DMS153 (cell line): ENCODE results near the gene MRPS15.

Experiments used
- DNase-seq: peaks from one replicate; lab custom pipeline; 2025; lab: John Stamatoyannopoulos, UW

The MRPS15 gene

DNA sequence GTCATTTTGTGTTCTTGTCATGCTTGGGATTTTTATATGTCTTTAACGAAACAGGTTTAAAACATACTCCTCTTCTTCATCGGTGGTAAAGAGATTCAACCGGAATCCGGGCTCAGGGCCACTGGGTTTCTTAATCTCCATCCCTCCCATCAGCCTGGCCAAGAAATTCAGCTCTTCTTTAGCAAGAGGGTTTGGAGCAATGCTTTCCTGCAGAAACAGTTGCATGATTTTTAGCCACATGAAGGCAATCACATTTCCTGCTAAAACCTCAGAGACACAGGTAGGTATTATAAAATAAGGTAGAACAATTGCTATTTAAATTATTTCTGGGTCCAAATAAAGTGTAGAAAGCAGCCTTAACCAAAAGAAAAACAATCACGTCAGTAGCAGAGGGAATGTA is 43.8 kb downstream of the MRPS15 start:
- no peak for DNase-seq

DNA sequence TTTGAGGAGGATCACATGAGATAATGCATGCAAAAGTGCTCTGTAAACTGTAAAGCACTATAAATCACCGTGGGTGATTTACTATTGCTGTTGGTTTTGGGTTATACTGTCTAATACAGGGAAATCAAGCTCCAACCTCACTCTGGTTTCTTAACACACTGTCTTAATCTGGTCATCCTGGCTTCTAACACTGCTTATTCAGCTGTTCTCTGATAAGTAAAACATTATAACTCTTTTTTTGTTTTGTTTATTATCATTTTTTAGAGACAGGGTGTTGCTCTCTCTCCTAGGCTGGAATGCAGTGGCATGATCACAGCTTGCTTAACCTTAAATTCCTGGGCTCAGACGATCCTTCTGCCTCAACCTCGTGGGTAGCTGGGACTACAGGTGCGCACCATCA is 44.6 kb downstream of the MRPS15 start:
- DNase-seq, result no peak

DNA sequence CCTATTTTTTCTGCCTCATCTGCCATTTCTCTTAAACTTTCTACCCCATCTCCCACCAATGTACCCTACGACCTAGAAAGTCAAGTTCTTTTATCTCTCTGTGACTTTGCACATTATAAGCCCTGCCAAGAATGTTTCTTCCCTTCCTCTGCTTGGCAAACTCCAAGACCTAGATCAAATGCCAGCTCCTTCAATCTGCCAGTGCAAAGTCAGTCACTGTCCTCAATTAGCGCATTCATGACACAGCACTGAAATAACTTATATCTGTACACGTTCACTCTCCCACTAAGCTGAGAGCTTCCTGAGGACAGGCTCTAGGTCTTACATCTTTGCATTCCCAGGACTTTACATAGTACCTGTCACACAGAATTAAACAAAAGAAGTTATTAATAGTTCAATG is 45.0 kb downstream of the MRPS15 start:
- DNase-seq, result no peak

- DNase-seq, result no peak
Observed at GRCh38 chr1:36417931-36418330, 46.3 kb downstream of the MRPS15 start.

DNA sequence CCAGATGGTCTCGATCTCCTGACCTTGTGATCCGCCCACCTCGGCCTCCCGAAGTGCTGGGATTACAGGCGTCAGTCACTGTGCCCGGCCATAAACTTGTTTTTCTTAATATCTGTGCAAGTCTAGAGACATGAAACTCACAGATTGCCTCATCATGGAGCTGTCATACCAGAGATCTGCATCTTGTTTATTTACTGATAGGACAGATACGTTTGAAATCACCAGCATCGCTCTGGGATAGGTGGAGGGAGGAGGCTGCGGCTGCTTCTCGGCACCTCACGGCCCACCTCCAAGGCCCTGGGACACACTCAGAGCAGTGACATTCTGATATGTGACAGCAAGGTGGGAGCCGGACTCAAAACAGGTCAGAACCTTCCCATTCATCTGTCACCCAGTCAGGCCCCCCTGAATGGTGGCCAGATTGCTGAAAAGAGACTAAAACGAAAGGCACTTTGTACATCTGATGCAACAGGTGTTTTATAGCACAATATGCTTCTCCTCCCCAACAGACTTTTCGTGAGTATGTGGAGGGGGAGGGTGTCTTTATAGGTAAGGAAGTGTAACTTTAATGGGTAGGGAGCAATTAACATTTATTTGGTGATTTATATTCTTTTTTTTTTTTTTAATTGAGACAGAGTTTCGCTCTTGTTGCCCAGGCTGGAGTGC is 48.4 kb downstream of the MRPS15 start:
- no peak for DNase-seq

DNA sequence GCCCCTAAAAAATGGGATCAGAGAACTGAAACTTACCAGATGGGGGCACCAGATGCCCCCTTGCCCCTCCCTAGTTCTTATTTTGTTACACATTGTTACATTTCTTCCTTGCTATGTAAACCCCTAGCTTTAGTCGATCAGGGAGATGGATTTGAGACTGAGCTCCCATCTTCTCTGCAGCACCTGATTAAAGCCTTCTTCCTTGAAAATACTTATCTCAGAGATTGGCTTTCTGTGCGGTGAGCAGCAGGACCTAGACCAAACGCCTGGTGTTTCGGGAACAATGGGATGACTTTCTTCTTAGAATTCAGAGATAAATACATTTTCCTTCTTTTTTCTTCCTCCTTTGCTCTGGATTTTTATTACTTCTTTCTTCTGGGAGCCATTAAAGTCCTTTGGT is 49.8 kb downstream of the MRPS15 start:
- no peak for DNase-seq

DNA sequence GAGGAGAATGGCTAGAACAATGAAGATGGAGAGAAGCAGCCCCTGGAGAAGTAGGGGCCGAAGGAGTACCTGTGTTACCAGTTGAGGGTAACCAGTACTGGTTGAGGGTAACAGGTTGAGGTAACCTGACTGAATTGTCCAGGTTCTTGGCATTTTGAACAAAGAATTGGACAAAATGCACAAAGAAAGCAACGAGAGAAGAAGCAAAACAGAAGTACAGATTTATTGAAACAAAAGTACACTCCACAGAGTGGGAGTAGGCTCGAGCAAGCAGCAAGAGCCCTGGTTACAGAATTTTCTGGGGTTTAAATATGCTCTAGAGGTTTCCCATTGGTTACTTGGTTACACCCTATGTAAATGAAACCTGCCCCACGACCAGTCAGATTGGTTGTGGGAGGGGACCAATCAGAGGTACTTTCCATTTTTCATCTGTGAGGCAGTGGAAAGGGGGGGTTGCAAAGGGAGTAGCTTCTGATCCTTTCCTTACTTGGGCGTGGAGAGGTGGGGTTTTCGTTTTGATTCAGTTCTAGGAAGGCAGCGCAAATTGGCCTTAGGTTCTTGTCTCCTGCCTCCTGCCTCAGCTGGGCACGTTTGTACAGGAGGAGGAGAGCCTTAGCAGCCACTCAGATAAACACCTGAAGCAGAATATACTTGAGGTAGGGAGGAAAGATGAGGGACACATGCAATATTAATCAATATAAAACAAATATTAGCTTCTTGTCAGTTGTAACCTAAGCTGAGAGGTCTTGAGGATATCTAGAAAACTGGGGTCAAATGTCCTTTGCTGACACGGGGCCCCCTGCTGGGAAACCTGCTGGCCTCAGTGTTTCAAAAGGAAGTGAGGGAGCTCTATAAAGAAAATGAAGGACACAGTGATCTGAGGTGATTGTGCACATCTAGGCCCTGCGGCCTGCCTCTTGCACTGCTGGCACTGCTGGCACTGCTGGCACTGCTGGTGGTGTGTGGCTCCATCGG is 52.2 kb downstream of the MRPS15 start:
- no peak for DNase-seq

DNA sequence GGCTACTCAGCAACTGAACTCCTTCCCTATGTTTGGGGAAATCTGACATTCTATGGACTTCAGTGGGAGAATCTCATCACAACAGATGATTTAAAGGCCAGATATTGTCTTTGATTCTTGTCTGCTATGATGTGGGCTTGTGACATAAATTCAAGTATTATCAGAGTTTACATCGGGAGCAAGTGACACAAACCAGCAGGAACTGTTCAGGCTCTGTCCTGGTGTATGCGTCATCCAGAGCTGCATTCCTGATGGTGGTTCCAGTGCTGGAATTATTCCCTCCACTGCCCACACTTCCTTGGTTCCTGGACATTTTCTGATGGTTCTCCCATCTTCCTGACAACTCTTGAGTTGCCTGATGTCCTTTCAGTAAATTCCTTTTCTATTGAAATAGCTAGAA is 55.7 kb downstream of the MRPS15 start:
- DNase-seq, result no peak

DNA sequence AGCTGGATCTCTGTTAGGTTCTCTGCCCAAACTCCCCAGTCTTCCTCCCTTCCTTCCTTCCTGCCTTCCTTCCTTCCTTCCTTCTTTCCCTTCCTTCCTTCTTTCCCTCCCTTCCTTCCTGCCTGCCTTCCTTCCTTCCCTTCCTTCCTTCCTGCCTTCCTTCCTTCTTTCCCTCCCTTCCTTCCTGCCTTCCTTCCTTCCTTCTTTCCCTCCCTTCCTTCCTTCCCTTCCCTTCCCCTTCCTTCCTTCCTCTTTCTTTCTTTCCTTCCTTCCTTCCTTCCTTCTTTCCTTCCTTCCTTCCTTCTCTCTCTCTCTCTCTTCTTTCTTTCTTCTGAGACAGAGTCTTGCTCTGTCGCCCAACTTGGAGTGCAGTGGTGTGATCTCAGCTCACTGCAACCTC is 57.7 kb downstream of the MRPS15 start:
- DNase-seq, result no peak
